Measurements from ENCODE around the gene NCAM1. TPM values are rescaled to one million over a fixed set of nuclear protein-coding genes. Genes with fewer than 3 reads are reported as not detected.

The NCAM1 gene
- total RNA-seq, 4 donors from 2014 or later = 94.8 to 195 (median 150) TPM

GRCh38 chr11:113119074-113119473 is 157.9 kb downstream of the NCAM1 start:
- Histone ChIP-seq H3K36me3 (no peaks in the 10 kb centered on the region), H3K4me1 (peaks cover 0 to 2% of the 10 kb centered on the region in 2 donors), H3K9me3 (no peaks in the 10 kb centered on the region), H3K4me3 (replicated peaks in 1 of 3) (no peak overlapping the region), H3K27me3 (no peaks in the 10 kb centered on the region), H3K27ac (no peak overlapping the region)
- intact Hi-C loops (cut with DNase I) = no loop called here
- TF ChIP-seq POLR2A (IDR thresholded peaks at IDR 0.05) = no peak
- TF ChIP-seq CTCF (IDR thresholded peaks at IDR 0.05) = no peak
- DNase-seq = no peak
- 58 to 61% methylated on average over 3 of the region's 3 CpGs for WGBS, 2 donors

- Histone ChIP-seq H3K9me3 (no peaks in the 10 kb centered on the region), H3K4me1 (no peaks in the 10 kb centered on the region), H3K36me3 (no peaks in the 10 kb centered on the region), H3K4me3 (replicated peaks in 1 of 3) (no peak overlapping the region), H3K27ac (no peak overlapping the region), H3K27me3 (no peaks in the 10 kb centered on the region)
- DNase-seq = no peak
- WGBS, 2 donors = 89 to 95% methylated on average over 4 of the region's 4 CpGs
- intact Hi-C loops (cut with DNase I) = no loop called here
- TF ChIP-seq POLR2A (IDR thresholded peaks at IDR 0.05) (no peak), CTCF (IDR thresholded peaks at IDR 0.05) (no peak)
Measured at GRCh38 chr11:113119966-113120736, 158.9 kb downstream of the NCAM1 start.

GRCh38 chr11:113121746-113122145 is 160.5 kb downstream of the NCAM1 start:
- TF ChIP-seq POLR2A (IDR thresholded peaks at IDR 0.05) = no peak
- TF ChIP-seq CTCF (IDR thresholded peaks at IDR 0.05) = no peak
- no peaks in the 10 kb centered on the region for H3K27me3 ChIP-seq
- no peaks in the 10 kb centered on the region for H3K9me3 ChIP-seq
- no peaks in the 10 kb centered on the region for H3K36me3 ChIP-seq
- DNase-seq = no peak
- no peaks in the 10 kb centered on the region for H3K4me1 ChIP-seq
- intact Hi-C loops (cut with DNase I) = no loop called here
- no peak overlapping the region for H3K27ac ChIP-seq
- 58 to 77% methylated on average over 1 of the region's 1 CpG for WGBS, 2 donors
- no peak overlapping the region for H3K4me3 ChIP-seq (replicated peaks in 1 of 3)

- no peak for DNase-seq
- H3K27ac ChIP-seq = no peak overlapping the region
- H3K36me3 ChIP-seq = no peaks in the 10 kb centered on the region
- intact Hi-C loops (cut with DNase I) = no loop called here
- 60 to 82% methylated on average over 3 of the region's 3 CpGs for WGBS, 2 donors
- H3K4me3 ChIP-seq (replicated peaks in 1 of 3) = no peak overlapping the region
- no peaks in the 10 kb centered on the region for H3K27me3 ChIP-seq
- H3K4me1 ChIP-seq = no peaks in the 10 kb centered on the region
- TF ChIP-seq POLR2A (IDR thresholded peaks at IDR 0.05) (no peak), CTCF (IDR thresholded peaks at IDR 0.05) (no peak)
- no peaks in the 10 kb centered on the region for H3K9me3 ChIP-seq
Measured at GRCh38 chr11:113124006-113124405, 162.8 kb downstream of the NCAM1 start.

GRCh38 chr11:113124578-113124977 is 163.4 kb downstream of the NCAM1 start:
- Histone ChIP-seq H3K9me3 (no peaks in the 10 kb centered on the region), H3K27me3 (no peaks in the 10 kb centered on the region), H3K4me1 (no peaks in the 10 kb centered on the region), H3K4me3 (replicated peaks in 1 of 3) (no peak overlapping the region), H3K36me3 (no peaks in the 10 kb centered on the region), H3K27ac (no peak overlapping the region)
- intact Hi-C loops (cut with DNase I) = no loop called here
- 89 to 97% methylated on average over 8 of the region's 8 CpGs for WGBS, 2 donors
- TF ChIP-seq POLR2A (IDR thresholded peaks at IDR 0.05) (no peak), CTCF (IDR thresholded peaks at IDR 0.05) (no peak)
- DNase-seq = no peak

Measured in thyroid gland (tissue), 4 donors.